Epithelial cell of proximal tubule (primary cell): ENCODE results near the gene DENND1A. TPM values are rescaled to one million over a fixed set of nuclear protein-coding genes. Genes with fewer than 3 reads are reported as not detected.

Experiments
- DNase-seq: peaks from one replicate; pipeline ENCODE4 v3.0.0-alpha.2; 2011; ENCODE audit warnings: low read depth
- H3K4me3 ChIP-seq: 2 replicates; pipeline ENCODE4 v1.5.1; 2011; ENCODE audit warnings: low read depth, mild to moderate bottlenecking, low read length
- CTCF ChIP-seq: conservative IDR thresholded peaks from 2 replicates; pipeline ENCODE4 v1.5.1; 2012; ENCODE audit warnings: low read depth, mild to moderate bottlenecking, low read length
- total RNA-seq: library from RNA; depleted of rRNA; stranded (reverse); fragments of >200 nt; gene quantifications from 2 replicates; pipeline ENCODE4 v1.2.3, GENCODE V29; 2015

Gene DENND1A
- total RNA-seq, 1 donor from 2014 or later, result 26.6 TPM

GRCh38 chr9:123555646-123556045, 374.3 kb downstream of the DENND1A start:
- no peak overlapping the region for H3K4me3 ChIP-seq
- TF ChIP-seq CTCF, result no peak
- DNase-seq, result no peak

GRCh38 chr9:123552530-123552929, 377.4 kb downstream of the DENND1A start:
- no peak for TF ChIP-seq CTCF
- no peak for DNase-seq
- no peak overlapping the region for H3K4me3 ChIP-seq

- no peak for TF ChIP-seq CTCF
- no peak for DNase-seq
- no peak overlapping the region for H3K4me3 ChIP-seq
Measured at GRCh38 chr9:123551734-123552133, 378.2 kb downstream of the DENND1A start.

- DNase-seq, result no peak
- TF ChIP-seq CTCF, result no peak
- H3K4me3 ChIP-seq, result no peak overlapping the region
Measured at GRCh38 chr9:123550797-123551196, 379.1 kb downstream of the DENND1A start.

- no peak overlapping the region for H3K4me3 ChIP-seq
- no peak for DNase-seq
- no peak for TF ChIP-seq CTCF
Measured at GRCh38 chr9:123550012-123550411, 379.9 kb downstream of the DENND1A start.

GRCh38 chr9:123548741-123549545, 381.0 kb downstream of the DENND1A start:
- no peak for DNase-seq
- no peak for TF ChIP-seq CTCF
- no peak overlapping the region for H3K4me3 ChIP-seq
